Skeletal muscle cell (primary cell): Measurements from ENCODE around the gene TENM3.

Source experiments
- DNase-seq: peaks from one replicate; pipeline ENCODE4 v3.0.0-alpha.2; 2010; ENCODE audit warnings: low read depth
- H3K4me3 ChIP-seq: 2 replicates; pipeline ENCODE4 v1.5.1; 2011; ENCODE audit warnings: low read depth, mild to moderate bottlenecking, control low read depth, low read length, moderate library complexity

TENM3 gene

GRCh38 chr4:182827166-182827565, 584.0 kb downstream of the TENM3 start:
- DNase-seq, result no peak
- H3K4me3 ChIP-seq, result no peak overlapping the region

GRCh38 chr4:182827954-182828353, 584.8 kb downstream of the TENM3 start:
- no peak for DNase-seq
- no peak overlapping the region for H3K4me3 ChIP-seq

GRCh38 chr4:182828360-182829025, 585.3 kb downstream of the TENM3 start:
- DNase-seq, result no peak
- no peak overlapping the region for H3K4me3 ChIP-seq

GRCh38 chr4:182829196-182829595, 586.0 kb downstream of the TENM3 start:
- H3K4me3 ChIP-seq, result no peak overlapping the region
- DNase-seq, result no peak

- DNase-seq, result no peak
- no peak overlapping the region for H3K4me3 ChIP-seq
These were observed 588.2 kb downstream of the TENM3 start for GRCh38 chr4:182831376-182831775.

- H3K4me3 ChIP-seq, result no peak overlapping the region
- no peak for DNase-seq
These were observed 589.3 kb downstream of the TENM3 start for GRCh38 chr4:182832352-182833120.

GRCh38 chr4:182835006-182835740, 592.0 kb downstream of the TENM3 start:
- DNase-seq, result no peak
- H3K4me3 ChIP-seq, result no peak overlapping the region

- no peak overlapping the region for H3K4me3 ChIP-seq
- no peak for DNase-seq
These were observed 594.6 kb downstream of the TENM3 start for GRCh38 chr4:182837831-182838230.

GRCh38 chr4:182838535-182838934, 595.3 kb downstream of the TENM3 start:
- no peak overlapping the region for H3K4me3 ChIP-seq

GRCh38 chr4:182839256-182839655, 596.1 kb downstream of the TENM3 start:
- H3K4me3 ChIP-seq, result no peak overlapping the region
- no peak for DNase-seq

More at GRCh38 chr4:182838535-182838934, 595.3 kb downstream of the TENM3 start:
- DNase-seq, result no peak

GRCh38 chr4:182840108-182840507, 596.9 kb downstream of the TENM3 start:
- DNase-seq, result no peak
- H3K4me3 ChIP-seq, result no peak overlapping the region

- DNase-seq, result no peak
- H3K4me3 ChIP-seq, result no peak overlapping the region
These were observed 599.0 kb downstream of the TENM3 start for GRCh38 chr4:182842104-182842600.

- DNase-seq, result no peak
- H3K4me3 ChIP-seq, result no peak overlapping the region
These were observed 599.7 kb downstream of the TENM3 start for GRCh38 chr4:182842759-182843390.

- no peak overlapping the region for H3K4me3 ChIP-seq
These were observed 600.7 kb downstream of the TENM3 start for GRCh38 chr4:182843808-182844325.

GRCh38 chr4:182845618-182846017, 602.4 kb downstream of the TENM3 start:
- no peak for DNase-seq
- no peak overlapping the region for H3K4me3 ChIP-seq

More at GRCh38 chr4:182843808-182844325, 600.7 kb downstream of the TENM3 start:
- DNase-seq, result no peak

- no peak overlapping the region for H3K4me3 ChIP-seq
- DNase-seq, result no peak
These were observed 602.8 kb downstream of the TENM3 start for GRCh38 chr4:182846036-182846435.

GRCh38 chr4:182847576-182848450, 604.6 kb downstream of the TENM3 start:
- DNase-seq, result no peak
- H3K4me3 ChIP-seq, result no peak overlapping the region

GRCh38 chr4:182848685-182849084, 605.5 kb downstream of the TENM3 start:
- no peak for DNase-seq
- H3K4me3 ChIP-seq, result no peak overlapping the region
